ENCODE data around the gene WDR1.

WDR1 gene

DNA sequence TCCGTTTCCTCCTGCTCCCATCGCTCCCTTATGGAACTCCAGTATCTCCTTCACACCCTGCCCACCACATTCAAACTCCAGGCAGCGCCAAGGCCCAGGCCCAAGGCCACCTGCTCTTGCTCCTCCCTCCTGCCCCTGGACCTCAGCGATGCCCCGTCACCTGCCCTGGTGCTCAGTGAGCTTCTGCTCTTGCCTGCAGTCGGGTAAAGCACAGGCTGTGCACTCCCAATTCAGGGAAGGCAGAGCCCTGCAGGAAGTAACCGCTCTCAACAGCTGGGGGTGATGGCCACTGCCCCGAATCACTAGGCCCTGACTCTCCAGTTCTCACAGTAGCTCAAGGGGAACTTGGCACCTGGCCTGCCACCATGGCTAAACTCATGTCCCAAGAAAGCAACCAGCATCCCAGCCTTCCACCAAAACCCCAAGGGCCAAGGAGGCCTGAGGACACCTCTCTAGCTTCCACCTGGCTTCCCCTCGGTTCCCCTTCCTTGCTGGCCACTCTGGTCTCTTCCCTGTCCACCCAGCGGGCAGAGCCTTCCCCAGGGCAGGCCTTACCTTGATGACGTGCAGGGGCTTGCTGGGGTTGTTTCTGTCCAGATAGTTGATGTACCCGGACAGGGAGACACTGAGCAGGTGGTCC, 29.3 kb downstream of the WDR1 start:
- H3K9ac ChIP-seq (ENCODE audit: low read length) = no peak overlapping the region
- H4K20me1 ChIP-seq (ENCODE audit: insufficient read depth, low read length) = peaks cover 44% of the 10 kb centered on the region
- H3K36me3 ChIP-seq (replicated peaks; ENCODE audit: low read depth, low read length) = peaks cover 89% of the 10 kb centered on the region

DNA sequence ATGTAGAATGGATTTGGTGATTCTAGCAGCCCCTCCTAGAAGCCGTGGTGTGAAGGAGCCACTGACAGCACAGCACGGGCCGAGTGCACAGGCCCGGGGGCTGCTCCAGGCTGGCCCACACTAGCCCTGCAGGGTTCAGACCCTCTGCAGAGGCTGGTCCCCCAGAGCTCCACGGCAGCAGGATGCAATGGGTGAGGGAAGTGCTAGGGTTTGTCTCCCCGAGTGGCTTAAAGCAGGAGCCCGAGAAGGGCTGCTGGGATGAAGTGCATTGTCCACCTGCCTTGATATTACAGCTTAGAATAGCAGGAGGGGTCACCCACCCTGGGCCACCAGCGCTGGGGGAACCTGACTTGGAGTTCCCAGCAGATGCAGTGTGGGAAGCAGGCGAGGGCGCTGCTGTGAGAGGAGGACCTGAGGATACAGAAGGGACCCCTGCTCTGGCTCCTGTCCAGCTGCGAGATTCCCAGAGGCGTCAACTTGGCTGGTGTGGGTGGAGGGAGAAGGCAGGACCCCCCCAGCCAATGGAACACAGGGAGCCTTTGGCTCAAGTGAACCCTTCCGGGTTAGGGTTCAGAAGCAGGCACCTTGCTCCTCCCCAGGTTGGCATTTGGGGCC, 30.0 kb downstream of the WDR1 start:
- Histone ChIP-seq H2AFZ (ENCODE audit: low read depth, low read length) (no peak overlapping the region), H3K4me1 (ENCODE audit: low read length) (peaks cover 3% of the 10 kb centered on the region; the same call in 1 of the 2 replicates)

More for the DNA sequence above, 29.3 kb downstream of the WDR1 start:
- no peak overlapping the region for H3K4me3 ChIP-seq (ENCODE audit: low read length)
- no peaks in the 10 kb centered on the region for H3K27me3 ChIP-seq (ENCODE audit: low read depth, low read length)
- no peak overlapping the region for H2AFZ ChIP-seq (ENCODE audit: low read depth, low read length)
- no peaks in the 10 kb centered on the region for H3K9me3 ChIP-seq (ENCODE audit: insufficient read depth, low read length)
- H3K4me2 ChIP-seq (ENCODE audit: low read length) = no peak overlapping the region
- TF ChIP-seq, protein P1, sequence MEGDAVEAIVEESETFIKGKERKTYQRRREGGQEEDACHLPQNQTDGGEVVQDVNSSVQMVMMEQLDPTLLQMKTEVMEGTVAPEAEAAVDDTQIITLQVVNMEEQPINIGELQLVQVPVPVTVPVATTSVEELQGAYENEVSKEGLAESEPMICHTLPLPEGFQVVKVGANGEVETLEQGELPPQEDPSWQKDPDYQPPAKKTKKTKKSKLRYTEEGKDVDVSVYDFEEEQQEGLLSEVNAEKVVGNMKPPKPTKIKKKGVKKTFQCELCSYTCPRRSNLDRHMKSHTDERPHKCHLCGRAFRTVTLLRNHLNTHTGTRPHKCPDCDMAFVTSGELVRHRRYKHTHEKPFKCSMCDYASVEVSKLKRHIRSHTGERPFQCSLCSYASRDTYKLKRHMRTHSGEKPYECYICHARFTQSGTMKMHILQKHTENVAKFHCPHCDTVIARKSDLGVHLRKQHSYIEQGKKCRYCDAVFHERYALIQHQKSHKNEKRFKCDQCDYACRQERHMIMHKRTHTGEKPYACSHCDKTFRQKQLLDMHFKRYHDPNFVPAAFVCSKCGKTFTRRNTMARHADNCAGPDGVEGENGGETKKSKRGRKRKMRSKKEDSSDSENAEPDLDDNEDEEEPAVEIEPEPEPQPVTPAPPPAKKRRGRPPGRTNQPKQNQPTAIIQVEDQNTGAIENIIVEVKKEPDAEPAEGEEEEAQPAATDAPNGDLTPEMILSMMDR (IDR thresholded peaks at IDR 0.05; ENCODE audit: low read depth, low read length) = no peak
- no peak for TF ChIP-seq EZH2phosphoT487 (IDR thresholded peaks at IDR 0.05; ENCODE audit: low read depth)
- no peak overlapping the region for H3K27ac ChIP-seq (ENCODE audit: low read length)
- peaks cover 29% of the 10 kb centered on the region for H3K79me2 ChIP-seq (ENCODE audit: low read length)
- H3K4me1 ChIP-seq (ENCODE audit: low read length) = no peaks in the 10 kb centered on the region

DNA sequence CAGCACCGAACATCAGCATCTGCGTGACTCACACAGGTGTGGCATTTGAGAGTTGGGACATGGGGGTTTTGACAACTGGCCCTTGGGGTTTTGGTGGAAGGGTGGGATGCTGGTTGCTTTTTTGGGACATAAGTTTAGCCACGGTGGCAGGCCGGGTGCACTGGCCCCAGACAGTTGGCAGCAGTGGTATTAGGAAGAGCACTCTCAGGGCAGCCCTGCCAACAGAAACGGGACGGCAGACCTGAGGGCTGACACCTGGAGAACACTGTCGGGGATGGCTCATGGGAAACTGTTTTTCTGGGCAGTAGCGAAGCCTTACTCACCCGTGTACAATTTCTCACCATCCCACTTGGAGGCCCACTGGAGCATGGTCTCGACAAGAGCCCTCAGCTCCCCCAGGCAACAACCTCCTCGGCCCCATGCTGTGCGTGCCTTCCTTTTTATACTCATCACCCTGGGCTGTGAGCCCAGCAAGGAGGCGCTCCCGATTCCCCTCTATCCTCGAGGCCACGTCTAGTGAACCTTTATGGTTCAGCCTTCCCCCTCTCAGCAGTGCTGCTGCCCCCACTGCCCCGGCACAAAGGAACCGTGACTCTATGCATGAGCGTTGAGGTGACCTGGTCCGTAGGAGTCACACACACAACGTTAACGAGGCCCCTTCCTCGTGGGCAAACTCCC, 30.6 kb downstream of the WDR1 start:
- Histone ChIP-seq H3K4me1 (ENCODE audit: low read length) (peaks cover 8% of the 10 kb centered on the region), H2AFZ (ENCODE audit: low read depth, low read length) (no peak overlapping the region), H3K9me3 (ENCODE audit: insufficient read depth, low read length) (no peaks in the 10 kb centered on the region), H3K27me3 (ENCODE audit: low read depth, low read length) (no peaks in the 10 kb centered on the region), H3K9ac (ENCODE audit: low read length) (no peak overlapping the region), H3K27ac (ENCODE audit: low read length) (no peak overlapping the region), H3K4me3 (ENCODE audit: low read length) (no peak overlapping the region), H3K79me2 (ENCODE audit: low read length) (peaks cover 16% of the 10 kb centered on the region), H4K20me1 (ENCODE audit: insufficient read depth, low read length) (peaks cover 33% of the 10 kb centered on the region), H3K36me3 (replicated peaks; ENCODE audit: low read depth, low read length) (peaks cover 88% of the 10 kb centered on the region), H3K4me2 (ENCODE audit: low read length) (no peak overlapping the region)
- TF ChIP-seq EZH2phosphoT487 (IDR thresholded peaks at IDR 0.05; ENCODE audit: low read depth) = no peak
- TF ChIP-seq, protein P1 (IDR thresholded peaks at IDR 0.05; ENCODE audit: low read depth, low read length) = no peak

More for the DNA sequence above, 30.0 kb downstream of the WDR1 start:
- Histone ChIP-seq H3K79me2 (ENCODE audit: low read length) (peaks cover 23% of the 10 kb centered on the region), H3K36me3 (replicated peaks; ENCODE audit: low read depth, low read length) (peaks cover 89% of the 10 kb centered on the region), H3K4me2 (ENCODE audit: low read length) (no peak overlapping the region), H4K20me1 (ENCODE audit: insufficient read depth, low read length) (peaks cover 38% of the 10 kb centered on the region), H3K4me3 (ENCODE audit: low read length) (no peak overlapping the region), H3K27ac (ENCODE audit: low read length) (no peak overlapping the region), H3K9me3 (ENCODE audit: insufficient read depth, low read length) (no peaks in the 10 kb centered on the region), H3K9ac (ENCODE audit: low read length) (no peak overlapping the region), H3K27me3 (ENCODE audit: low read depth, low read length) (no peaks in the 10 kb centered on the region)
- TF ChIP-seq EZH2phosphoT487 (IDR thresholded peaks at IDR 0.05; ENCODE audit: low read depth) = no peak
- TF ChIP-seq, protein P1 (IDR thresholded peaks at IDR 0.05; ENCODE audit: low read depth, low read length) = no peak

DNA sequence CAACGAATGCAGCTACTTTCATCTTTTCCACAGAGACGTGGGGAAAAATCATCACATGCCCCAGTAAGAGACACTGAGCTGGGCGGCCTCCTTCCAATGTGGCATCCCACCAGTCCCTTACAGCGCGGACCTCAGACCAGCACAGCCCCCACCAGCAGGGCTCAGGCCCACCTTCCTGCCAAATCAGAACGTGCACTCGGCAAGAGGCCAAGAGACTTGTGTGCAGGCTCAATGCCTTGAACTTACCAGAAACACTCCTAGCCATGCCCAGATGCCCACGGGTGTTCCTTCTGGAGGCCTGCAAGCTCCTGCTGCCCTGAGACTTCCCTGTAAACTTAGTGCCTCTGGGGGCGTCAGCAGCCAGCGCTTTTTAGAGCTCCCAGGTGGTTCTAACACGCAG, 31.2 kb downstream of the WDR1 start:
- Histone ChIP-seq H3K4me3 (ENCODE audit: low read length) (no peak overlapping the region), H3K27me3 (ENCODE audit: low read depth, low read length) (no peaks in the 10 kb centered on the region), H3K9me3 (ENCODE audit: insufficient read depth, low read length) (no peaks in the 10 kb centered on the region), H3K9ac (ENCODE audit: low read length) (no peak overlapping the region), H3K4me2 (ENCODE audit: low read length) (no peak overlapping the region), H3K4me1 (ENCODE audit: low read length) (peaks cover 14% of the 10 kb centered on the region), H4K20me1 (ENCODE audit: insufficient read depth, low read length) (peaks cover 29% of the 10 kb centered on the region), H3K27ac (ENCODE audit: low read length) (no peak overlapping the region), H3K36me3 (replicated peaks; ENCODE audit: low read depth, low read length) (peaks cover 86% of the 10 kb centered on the region), H3K79me2 (ENCODE audit: low read length) (peaks cover 11% of the 10 kb centered on the region), H2AFZ (ENCODE audit: low read depth, low read length) (no peak overlapping the region)
- TF ChIP-seq EZH2phosphoT487 (IDR thresholded peaks at IDR 0.05; ENCODE audit: low read depth) = no peak
- TF ChIP-seq, protein P1 (IDR thresholded peaks at IDR 0.05; ENCODE audit: low read depth, low read length) = no peak
